Stimulated activated CD8-positive, alpha-beta memory T cell treated with anti-CD3 and anti-CD28 coated beads, Interleukin-7, amount 100 ng/mL, for 4 hours (primary cell): ENCODE results near the gene HBZ.
"Not testable (repeated sequence)": the region's sequence is repeated elsewhere in the genome, so short reads cannot be mapped to it uniquely, and the experiment has no call there.

Experiments
- DNase-seq, 2 donors: peaks; one replicate each; pipeline ENCODE4 v3.0.0-alpha.2; 2020; ENCODE audit warnings: low read depth in 2 of 2

The HBZ gene

DNA sequence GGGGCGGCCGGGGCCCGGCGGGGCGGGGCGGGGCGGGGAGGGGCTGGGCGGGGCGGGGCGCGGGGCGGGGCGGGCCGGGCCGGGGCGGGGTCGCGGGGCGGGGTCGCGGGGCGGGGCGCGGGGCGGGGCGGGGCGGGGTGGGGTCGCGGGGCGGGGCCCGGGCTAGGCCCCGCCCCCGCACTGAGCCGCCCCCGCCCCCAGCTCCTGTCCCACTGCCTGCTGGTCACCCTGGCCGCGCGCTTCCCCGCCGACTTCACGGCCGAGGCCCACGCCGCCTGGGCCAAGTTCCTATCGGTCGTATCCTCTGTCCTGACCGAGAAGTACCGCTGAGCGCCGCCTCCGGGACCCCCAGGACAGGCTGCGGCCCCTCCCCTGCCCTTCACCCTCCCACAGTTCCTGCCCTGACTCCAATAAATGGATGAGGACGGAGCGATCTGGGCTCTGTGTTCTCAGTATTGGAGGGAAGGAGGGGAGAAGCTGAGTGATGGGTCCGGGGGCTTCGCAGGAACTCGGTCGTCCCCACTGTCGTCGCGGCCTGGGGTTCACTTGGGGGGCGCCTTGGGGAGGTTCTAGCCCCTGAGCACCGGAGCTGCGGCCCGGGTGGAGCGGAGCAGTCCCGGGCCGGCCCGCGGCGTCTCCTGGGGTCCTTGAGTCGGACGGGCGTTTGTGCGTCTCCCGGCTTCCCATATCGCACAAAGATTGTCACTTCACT is 12.5 kb downstream of the HBZ start:
- no peak for DNase-seq

DNA sequence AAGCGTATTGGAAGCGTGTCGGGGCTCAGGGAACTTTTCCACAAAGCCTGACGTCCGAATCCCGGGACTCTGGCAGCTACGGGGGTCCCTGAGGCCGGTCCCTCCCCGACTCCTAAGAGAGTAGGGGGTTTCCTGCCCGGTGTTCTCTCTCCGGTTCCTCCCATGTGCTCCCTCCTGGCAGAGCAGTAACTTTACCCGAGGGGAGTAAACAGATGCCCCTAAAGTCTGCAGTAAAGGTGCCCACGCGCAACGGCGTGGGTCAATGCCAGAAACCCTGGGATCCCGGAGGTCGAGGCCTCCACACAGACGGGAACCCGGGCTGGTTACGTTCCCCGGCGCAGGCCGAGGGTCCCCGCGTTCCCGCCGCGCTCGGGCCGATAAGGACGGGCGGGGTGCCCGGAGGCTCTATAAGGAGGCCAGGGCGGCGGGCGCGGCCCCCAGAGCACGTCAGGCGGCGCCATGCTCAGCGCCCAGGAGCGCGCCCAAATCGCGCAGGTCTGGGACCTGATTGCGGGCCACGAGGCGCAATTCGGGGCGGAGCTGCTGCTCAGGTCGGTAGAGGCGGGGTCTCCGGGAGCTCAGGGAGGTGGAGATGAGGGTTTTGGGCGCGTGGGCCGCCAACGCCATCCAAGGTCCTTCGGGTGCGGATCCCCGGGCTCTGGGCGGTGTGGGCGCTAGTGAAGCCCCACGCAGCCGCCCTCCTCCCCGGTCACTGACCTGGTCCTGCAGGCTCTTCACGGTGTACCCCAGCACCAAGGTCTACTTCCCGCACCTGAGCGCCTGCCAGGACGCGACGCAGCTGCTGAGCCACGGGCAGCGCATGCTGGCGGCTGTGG is 13.3 kb downstream of the HBZ start, which contains the start of gene HBM:
TSS of gene HBM (plus strand) at position 440 of the 836 bp plus-strand sequence. CDS start at position 460, 20 bp downstream.
- DNase-seq = no peak

DNA sequence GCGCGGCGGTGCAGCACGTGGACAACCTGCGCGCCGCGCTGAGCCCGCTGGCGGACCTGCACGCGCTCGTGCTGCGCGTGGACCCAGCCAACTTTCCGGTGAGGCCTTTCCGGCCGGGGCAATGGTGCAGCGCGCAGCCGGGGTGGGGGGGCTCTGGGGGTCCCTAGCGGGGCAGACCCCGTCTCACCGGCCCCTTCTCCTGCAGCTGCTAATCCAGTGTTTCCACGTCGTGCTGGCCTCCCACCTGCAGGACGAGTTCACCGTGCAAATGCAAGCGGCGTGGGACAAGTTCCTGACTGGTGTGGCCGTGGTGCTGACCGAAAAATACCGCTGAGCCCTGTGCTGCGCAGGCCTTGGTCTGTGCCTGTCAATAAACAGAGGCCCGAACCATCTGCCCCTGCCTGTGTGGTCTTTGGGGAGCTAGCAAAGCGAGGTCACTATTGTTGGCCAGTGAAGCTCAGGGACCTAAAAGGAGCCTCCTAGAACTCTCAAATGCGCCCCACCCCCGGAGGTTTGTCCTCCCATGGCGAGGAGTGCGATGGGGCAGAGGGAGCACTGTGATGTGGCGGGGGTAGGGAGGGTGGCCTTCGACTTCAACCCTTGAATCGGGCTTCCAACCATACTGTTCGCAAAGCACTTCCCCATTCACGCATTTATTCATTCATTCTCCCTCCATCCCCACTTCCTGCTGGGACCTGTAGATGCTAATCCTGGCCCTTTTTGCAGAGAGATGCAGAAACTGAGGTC is 14.1 kb downstream of the HBZ start:
- no peak for DNase-seq

DNA sequence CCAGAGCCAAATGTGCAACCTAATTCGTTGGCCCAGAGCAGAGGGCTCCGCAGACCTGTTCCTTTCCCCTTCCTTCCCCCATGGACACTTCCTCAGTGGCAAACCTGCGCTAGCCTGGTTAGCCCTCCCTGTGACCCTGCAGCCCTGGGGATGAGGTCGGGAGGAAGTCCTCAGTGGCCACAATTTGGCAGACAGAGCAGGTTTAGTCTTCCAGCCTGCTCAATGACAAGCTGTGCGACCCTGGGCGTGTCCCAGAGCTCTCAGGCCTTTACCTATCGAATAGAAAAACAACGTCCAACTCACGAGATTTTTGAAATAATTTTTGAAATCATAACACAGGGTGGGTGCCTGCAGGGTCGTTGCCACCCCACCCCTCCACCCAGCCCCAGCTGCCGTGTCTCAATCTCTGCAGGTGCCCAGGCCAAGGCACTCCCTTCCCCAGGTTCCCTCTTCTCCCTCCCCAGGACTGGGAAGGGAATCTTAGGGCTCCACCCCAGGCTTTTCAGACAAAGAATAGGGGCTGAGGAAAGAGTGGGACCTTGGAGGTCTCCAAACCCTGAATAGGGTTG is 14.8 kb downstream of the HBZ start:
- no peak for DNase-seq

DNA sequence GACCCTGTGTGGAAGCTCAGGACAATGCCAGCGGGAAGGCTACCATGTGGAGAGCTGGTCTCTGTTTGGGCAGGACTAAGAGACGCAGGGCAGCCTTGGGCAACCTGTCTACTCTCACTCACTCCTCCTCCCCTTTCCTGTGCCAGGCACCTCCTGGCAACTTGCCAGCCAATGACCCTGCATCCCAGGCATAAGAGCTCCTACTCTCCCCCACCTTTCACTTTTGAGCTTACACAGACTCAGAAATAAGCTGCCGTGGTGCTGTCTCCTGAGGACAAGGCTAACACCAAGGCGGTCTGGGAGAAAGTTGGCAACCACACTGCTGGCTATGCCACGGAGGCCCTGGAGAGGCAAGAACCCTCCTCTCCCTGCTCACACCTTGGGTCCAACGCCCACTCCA is 16.0 kb downstream of the HBZ start:
- DNase-seq = no peak

DNA sequence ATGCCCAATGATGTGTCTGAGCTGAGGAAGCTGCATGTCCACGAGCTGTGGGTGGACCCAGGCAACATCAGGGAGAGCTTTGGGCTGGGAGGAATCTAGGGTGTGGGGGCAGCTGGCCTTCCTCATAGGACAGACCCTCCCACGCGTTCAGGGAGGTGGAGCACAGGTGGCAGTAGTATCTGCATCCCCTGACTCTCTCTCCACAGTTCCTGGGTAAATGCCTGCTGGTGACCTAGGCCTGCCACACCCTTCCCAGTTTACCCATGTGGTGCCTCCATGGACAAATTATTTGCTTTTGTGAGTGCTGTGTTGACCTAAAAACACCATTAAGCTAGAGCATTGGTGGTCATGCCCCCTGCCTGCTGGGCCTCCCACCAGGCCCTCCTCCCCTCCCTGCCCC is 16.6 kb downstream of the HBZ start:
- no peak for DNase-seq

DNA sequence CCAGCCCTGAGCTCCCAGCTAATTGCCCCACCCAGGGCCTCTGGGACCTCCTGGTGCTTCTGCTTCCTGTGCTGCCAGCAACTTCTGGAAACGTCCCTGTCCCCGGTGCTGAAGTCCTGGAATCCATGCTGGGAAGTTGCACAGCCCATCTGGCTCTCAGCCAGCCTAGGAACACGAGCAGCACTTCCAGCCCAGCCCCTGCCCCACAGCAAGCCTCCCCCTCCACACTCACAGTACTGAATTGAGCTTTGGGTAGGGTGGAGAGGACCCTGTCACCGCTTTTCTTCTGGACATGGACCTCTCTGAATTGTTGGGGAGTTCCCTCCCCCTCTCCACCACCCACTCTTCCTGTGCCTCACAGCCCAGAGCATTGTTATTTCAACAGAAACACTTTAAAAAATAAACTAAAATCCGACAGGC is 17.7 kb downstream of the HBZ start:
- DNase-seq = not testable (repeated sequence)

DNA sequence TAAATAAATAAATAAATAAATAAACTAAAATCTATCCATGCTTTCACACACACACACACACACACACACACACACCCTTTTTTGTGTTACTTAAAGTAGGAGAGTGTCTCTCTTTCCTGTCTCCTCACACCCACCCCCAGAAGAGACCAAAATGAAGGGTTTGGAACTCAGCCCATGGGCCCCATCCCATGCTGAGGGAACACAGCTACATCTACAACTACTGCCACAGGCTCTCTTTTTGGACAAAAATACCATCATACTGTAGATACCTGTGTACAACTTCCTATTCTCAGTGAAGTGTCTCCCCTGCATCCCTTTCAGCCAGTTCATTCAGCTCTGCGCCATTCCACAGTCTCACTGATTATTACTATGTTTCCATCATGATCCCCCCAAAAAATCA is 18.3 kb downstream of the HBZ start:
- DNase-seq = no peak

DNA sequence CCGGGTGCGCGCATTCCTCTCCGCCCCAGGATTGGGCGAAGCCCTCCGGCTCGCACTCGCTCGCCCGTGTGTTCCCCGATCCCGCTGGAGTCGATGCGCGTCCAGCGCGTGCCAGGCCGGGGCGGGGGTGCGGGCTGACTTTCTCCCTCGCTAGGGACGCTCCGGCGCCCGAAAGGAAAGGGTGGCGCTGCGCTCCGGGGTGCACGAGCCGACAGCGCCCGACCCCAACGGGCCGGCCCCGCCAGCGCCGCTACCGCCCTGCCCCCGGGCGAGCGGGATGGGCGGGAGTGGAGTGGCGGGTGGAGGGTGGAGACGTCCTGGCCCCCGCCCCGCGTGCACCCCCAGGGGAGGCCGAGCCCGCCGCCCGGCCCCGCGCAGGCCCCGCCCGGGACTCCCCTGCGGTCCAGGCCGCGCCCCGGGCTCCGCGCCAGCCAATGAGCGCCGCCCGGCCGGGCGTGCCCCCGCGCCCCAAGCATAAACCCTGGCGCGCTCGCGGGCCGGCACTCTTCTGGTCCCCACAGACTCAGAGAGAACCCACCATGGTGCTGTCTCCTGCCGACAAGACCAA is 20.0 kb downstream of the HBZ start, which contains the start of gene HBA2:
TSS of gene HBA2 (plus strand) at position 503 of the 568 bp plus-strand sequence. CDS start at position 540, 37 bp downstream.
- not testable (repeated sequence) for DNase-seq

DNA sequence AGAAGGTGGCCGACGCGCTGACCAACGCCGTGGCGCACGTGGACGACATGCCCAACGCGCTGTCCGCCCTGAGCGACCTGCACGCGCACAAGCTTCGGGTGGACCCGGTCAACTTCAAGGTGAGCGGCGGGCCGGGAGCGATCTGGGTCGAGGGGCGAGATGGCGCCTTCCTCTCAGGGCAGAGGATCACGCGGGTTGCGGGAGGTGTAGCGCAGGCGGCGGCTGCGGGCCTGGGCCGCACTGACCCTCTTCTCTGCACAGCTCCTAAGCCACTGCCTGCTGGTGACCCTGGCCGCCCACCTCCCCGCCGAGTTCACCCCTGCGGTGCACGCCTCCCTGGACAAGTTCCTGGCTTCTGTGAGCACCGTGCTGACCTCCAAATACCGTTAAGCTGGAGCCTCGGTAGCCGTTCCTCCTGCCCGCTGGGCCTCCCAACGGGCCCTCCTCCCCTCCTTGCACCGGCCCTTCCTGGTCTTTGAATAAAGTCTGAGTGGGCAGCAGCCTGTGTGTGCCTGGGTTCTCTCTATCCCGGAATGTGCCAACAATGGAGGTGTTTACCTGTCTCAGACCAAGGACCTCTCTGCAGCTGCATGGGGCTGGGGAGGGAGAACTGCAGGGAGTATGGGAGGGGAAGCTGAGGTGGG is 20.9 kb downstream of the HBZ start:
- DNase-seq = not testable (repeated sequence)

DNA sequence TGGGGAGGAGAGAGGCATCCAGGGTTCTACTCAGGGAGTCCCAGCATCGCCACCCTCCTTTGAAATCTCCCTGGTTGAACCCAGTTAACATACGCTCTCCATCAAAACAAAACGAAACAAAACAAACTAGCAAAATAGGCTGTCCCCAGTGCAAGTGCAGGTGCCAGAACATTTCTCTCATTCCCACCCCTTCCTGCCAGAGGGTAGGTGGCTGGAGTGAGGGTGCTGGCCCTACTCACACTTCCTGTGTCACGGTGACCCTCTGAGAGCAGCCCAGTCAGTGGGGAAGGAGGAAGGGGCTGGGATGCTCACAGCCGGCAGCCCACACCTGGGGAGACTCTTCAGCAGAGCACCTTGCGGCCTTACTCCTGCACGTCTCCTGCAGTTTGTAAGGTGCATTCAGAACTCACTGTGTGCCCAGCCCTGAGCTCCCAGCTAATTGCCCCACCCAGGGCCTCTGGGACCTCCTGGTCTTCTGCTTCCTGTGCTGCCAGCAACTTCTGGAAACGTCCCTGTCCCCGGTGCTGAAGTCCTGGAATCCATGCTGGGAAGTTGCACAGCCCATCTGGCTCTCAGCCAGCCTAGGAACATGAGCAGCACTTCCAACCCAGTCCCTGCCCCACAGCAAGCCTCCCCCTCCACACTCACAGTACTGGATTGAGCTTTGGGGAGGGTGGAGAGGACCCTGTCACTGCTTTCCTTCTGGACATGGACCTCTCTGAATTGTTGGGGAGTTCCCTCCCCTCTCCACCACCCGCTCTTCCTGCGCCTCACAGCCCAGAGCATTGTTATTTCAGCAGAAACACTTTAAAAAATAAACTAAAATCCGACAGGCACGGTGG is 21.7 kb downstream of the HBZ start:
- not testable (repeated sequence) for DNase-seq

DNA sequence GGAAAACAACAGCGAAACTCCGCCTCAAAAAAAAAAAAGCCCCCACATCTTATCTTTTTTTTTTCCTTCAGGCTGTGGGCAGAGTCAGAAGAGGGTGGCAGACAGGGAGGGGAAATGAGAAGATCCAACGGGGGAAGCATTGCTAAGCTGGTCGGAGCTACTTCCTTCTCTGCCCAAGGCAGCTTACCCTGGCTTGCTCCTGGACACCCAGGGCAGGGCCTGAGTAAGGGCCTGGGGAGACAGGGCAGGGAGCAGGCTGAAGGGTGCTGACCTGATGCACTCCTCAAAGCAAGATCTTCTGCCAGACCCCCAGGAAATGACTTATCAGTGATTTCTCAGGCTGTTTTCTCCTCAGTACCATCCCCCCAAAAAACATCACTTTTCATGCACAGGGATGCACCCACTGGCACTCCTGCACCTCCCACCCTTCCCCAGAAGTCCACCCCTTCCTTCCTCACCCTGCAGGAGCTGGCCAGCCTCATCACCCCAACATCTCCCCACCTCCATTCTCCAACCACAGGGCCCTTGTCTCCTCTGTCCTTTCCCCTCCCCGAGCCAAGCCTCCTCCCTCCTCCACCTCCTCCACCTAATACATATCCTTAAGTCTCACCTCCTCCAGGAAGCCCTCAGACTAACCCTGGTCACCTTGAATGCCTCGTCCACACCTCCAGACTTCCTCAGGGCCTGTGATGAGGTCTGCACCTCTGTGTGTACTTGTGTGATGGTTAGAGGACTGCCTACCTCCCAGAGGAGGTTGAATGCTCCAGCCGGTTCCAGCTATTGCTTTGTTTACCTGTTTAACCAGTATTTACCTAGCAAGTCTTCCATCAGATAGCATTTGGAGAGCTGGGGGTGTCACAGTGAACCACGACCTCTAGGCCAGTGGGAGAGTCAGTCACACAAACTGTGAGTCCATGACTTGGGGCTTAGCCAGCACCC is 22.8 kb downstream of the HBZ start:
- DNase-seq = no peak

DNA sequence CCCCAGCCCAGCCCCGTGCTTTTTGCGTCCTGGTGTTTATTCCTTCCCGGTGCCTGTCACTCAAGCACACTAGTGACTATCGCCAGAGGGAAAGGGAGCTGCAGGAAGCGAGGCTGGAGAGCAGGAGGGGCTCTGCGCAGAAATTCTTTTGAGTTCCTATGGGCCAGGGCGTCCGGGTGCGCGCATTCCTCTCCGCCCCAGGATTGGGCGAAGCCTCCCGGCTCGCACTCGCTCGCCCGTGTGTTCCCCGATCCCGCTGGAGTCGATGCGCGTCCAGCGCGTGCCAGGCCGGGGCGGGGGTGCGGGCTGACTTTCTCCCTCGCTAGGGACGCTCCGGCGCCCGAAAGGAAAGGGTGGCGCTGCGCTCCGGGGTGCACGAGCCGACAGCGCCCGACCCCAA is 23.6 kb downstream of the HBZ start:
- DNase-seq = not testable (repeated sequence)

DNA sequence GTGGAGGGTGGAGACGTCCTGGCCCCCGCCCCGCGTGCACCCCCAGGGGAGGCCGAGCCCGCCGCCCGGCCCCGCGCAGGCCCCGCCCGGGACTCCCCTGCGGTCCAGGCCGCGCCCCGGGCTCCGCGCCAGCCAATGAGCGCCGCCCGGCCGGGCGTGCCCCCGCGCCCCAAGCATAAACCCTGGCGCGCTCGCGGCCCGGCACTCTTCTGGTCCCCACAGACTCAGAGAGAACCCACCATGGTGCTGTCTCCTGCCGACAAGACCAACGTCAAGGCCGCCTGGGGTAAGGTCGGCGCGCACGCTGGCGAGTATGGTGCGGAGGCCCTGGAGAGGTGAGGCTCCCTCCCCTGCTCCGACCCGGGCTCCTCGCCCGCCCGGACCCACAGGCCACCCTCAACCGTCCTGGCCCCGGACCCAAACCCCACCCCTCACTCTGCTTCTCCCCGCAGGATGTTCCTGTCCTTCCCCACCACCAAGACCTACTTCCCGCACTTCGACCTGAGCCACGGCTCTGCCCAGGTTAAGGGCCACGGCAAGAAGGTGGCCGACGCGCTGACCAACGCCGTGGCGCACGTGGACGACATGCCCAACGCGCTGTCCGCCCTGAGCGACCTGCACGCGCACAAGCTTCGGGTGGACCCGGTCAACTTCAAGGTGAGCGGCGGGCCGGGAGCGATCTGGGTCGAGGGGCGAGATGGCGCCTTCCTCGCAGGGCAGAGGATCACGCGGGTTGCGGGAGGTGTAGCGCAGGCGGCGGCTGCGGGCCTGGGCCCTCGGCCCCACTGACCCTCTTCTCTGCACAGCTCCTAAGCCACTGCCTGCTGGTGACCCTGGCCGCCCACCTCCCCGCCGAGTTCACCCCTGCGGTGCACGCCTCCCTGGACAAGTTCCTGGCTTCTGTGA is 24.3 kb downstream of the HBZ start, which contains the start of gene HBA1:
TSS of gene HBA1 (plus strand) at position 204 of the 906 bp plus-strand sequence. CDS start at position 241, 37 bp downstream.
- DNase-seq = not testable (repeated sequence)

DNA sequence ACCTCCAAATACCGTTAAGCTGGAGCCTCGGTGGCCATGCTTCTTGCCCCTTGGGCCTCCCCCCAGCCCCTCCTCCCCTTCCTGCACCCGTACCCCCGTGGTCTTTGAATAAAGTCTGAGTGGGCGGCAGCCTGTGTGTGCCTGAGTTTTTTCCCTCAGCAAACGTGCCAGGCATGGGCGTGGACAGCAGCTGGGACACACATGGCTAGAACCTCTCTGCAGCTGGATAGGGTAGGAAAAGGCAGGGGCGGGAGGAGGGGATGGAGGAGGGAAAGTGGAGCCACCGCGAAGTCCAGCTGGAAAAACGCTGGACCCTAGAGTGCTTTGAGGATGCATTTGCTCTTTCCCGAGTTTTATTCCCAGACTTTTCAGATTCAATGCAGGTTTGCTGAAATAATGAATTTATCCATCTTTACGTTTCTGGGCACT is 25.0 kb downstream of the HBZ start:
- DNase-seq = no peak

DNA sequence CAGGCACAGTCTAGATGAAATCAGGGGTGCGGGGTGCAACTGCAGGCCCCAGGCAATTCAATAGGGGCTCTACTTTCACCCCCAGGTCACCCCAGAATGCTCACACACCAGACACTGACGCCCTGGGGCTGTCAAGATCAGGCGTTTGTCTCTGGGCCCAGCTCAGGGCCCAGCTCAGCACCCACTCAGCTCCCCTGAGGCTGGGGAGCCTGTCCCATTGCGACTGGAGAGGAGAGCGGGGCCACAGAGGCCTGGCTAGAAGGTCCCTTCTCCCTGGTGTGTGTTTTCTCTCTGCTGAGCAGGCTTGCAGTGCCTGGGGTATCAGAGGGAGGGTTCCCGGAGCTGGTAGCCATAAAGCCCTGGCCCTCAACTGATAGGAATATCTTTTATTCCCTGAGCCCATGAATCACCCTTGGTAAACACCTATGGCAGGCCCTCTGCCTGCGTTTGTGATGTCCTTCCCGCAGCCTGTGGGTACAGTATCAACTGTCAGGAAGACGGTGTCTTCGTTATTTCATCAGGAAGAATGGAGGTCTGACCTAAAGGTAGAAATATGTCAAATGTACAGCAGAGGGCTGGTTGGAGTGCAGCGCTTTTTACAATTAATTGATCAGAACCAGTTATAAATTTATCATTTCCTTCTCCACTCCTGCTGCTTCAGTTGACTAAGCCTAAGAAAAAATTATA is 25.7 kb downstream of the HBZ start:
- DNase-seq = no peak

DNA sequence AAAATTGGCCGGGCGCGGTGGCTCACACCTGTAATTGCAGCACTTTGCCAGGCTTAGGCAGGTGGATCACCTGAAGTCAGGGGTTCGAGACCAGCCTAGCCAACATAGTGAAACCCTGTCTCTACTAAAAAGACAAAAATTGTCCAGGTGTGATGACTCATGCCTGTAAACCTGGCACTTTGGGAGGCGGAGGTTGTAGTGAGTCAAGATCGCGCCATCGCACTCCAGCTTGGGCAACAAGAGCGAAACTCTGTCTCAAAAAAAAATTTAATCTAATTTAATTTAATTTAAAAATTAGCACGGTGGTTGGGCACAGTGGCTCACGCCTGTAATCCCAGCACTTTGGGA is 26.2 kb downstream of the HBZ start:
- DNase-seq = no peak
